Left lung (tissue), 14 donors: ENCODE results near the gene OR5T3. TPM values are rescaled to one million over a fixed set of nuclear protein-coding genes. Genes with fewer than 3 reads are reported as not detected.
"Not testable (repeated sequence)": the region's sequence is repeated elsewhere in the genome, so short reads cannot be mapped to it uniquely, and the experiment has no call there.

Experiments
- ATAC-seq: fragments of 200-7000 bp; cut with Tn5 transposase; one replicate; pipeline ENCODE4 v1.9.1; 2020; ENCODE audit warnings: moderate library complexity
- DNase-seq, 4 donors: peaks; one replicate each; pipeline ENCODE4 v3.0.0-alpha.2; 2013 to 2020
- H3K27ac ChIP-seq, 2 donors: fragments of 200-600 bp; sonication (generic) in 1 of 2; one replicate each; pipeline versions ENCODE4 v1.5.0 to v1.8.0; 2020 to 2021
- H3K27me3 ChIP-seq, 2 donors: fragments of 200-600 bp; sonication (generic) in 1 of 2; one replicate each; pipeline versions ENCODE4 v1.5.0 to v1.8.0; 2020 to 2021
- H3K36me3 ChIP-seq, 2 donors: fragments of 200-600 bp; sonication (generic) in 1 of 2; one replicate each; pipeline versions ENCODE4 v1.5.0 to v1.8.0; 2020 to 2021
- H3K4me1 ChIP-seq, 2 donors: fragments of 200-600 bp; one replicate each; pipeline ENCODE4 v1.8.0; 2021
- H3K4me3 ChIP-seq, 2 donors: fragments of 200-600 bp; sonication (generic) in 1 of 2; one replicate each; pipeline versions ENCODE4 v1.5.0 to v1.8.0; 2020 to 2021; ENCODE audit warnings: mild to moderate bottlenecking in 1 of 2
- H3K9me3 ChIP-seq, 2 donors: fragments of 200-600 bp; sonication (generic) in 1 of 2; one replicate each; pipeline versions ENCODE4 v1.5.0 to v1.8.0; 2020 to 2021
- intact Hi-C, 2 donors: fragments of 100-400 bp; cut with DNase I; formaldehyde crosslinking; loops; one replicate each; pipeline versions ENCODE4 v1.11.2 to v1.14.2; 2022
- long read RNA-seq, 12 donors: library from polyadenylated mRNA in 2 of 12; unstranded in 2 of 12; transcript quantifications; one replicate each; pipeline ENCODE4 v2.0.0 and lab custom pipeline, GENCODE V29; 2019 to 2026
- polyA plus RNA-seq, 6 donors: library from polyadenylated mRNA; unstranded; fragments of 120-200 nt; gene quantifications; one replicate each; pipeline ENCODE4 v1.2.1, GENCODE V29; 2013; ENCODE audit not compliant: insufficient read length in 6 of 6
- total RNA-seq, 2 donors: library from RNA; stranded (reverse); fragmentation: NEBNext Ultra II Directional; extraction: Animal tissue kit (Norgen Biotek cat#: 25700); gene quantifications; one replicate each; pipeline ENCODE4 v1.2.1, GENCODE V29; 2021
- TF ChIP-seq, protein P1 (sequence below), 2 donors: fragments of 200-600 bp; sonication (generic) in 1 of 2; IDR thresholded peaks; one replicate each; pipeline versions ENCODE4 v1.5.0 to v1.8.0; 2021; ENCODE audit warnings: antibody characterized with exemption in 2 of 2
- donor health status: DM: no; HTN: yes; CAD: no.
- donor health status: DM: no; HTN: no; CAD: no.

OR5T3 gene
- total RNA-seq (not detected), polyA plus RNA-seq (not detected)
- long read RNA-seq, donor 1, result 0 reads
- long read RNA-seq, donor 2, result 0 reads
- long read RNA-seq, donor 3, result 0 reads
- long read RNA-seq, donor 4, result 0 reads
- long read RNA-seq, donor 5, result 0 reads
- long read RNA-seq, donor 6, result 0 reads
- long read RNA-seq, donor 7, result 0 reads
- long read RNA-seq, donor 8, result 0 reads
- long read RNA-seq, donor 9, result 0 reads
- long read RNA-seq, donor 10, result 0 reads
- long read RNA-seq, donor 11, result 0 reads
- long read RNA-seq, donor 12, result 0 reads

- Histone ChIP-seq H3K4me3 (no peak within 1 kb of the TSS), H3K9me3 (peaks cover 0 to 9% of the 10 kb centered on the region in 2 donors), H3K4me1 (no peaks in the 10 kb centered on the region), H3K36me3 (no peaks in the 10 kb centered on the region), H3K27me3 (no peaks in the 10 kb centered on the region), H3K27ac (no peak within 1 kb of the TSS)
- intact Hi-C loops, result no loop called here
- TF ChIP-seq, protein P1, sequence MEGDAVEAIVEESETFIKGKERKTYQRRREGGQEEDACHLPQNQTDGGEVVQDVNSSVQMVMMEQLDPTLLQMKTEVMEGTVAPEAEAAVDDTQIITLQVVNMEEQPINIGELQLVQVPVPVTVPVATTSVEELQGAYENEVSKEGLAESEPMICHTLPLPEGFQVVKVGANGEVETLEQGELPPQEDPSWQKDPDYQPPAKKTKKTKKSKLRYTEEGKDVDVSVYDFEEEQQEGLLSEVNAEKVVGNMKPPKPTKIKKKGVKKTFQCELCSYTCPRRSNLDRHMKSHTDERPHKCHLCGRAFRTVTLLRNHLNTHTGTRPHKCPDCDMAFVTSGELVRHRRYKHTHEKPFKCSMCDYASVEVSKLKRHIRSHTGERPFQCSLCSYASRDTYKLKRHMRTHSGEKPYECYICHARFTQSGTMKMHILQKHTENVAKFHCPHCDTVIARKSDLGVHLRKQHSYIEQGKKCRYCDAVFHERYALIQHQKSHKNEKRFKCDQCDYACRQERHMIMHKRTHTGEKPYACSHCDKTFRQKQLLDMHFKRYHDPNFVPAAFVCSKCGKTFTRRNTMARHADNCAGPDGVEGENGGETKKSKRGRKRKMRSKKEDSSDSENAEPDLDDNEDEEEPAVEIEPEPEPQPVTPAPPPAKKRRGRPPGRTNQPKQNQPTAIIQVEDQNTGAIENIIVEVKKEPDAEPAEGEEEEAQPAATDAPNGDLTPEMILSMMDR (IDR thresholded peaks at IDR 0.05), result no peak
- no peak for ATAC-seq
- no peak for DNase-seq
These were observed at the start of gene OR5T3 for GRCh38 chr11:56251954-56252353. Gene OR5T3 (plus strand): TSS chr11:56252254. CDS start chr11:56252254, 0 bp downstream.

DNA sequence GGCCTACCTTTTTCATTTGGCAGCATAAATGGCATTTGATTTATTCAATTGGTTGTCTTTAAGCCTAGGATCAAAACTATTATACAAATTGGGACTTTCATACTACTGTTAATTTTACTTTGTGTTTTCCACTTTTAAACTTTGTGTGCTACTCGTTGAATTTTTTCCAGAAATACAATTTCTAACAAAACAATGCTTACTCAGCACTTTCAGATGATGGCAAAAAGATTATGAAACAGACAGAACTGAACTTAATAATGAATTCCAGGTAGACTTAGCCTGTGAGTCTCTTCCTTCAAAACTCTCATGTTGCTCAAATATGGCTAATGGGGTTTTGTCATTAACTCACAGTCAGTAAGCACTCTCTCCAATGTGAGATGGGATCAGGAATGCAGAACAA, 44.3 kb upstream of the OR5T3 start:
- intact Hi-C loops, result no loop called here
- H3K4me3 ChIP-seq, result no peak overlapping the region
- peaks cover 0 to 6% of the 10 kb centered on the region in 2 donors for H3K9me3 ChIP-seq
- TF ChIP-seq, protein P1 (IDR thresholded peaks at IDR 0.05), result no peak
- no peak overlapping the region for H3K27ac ChIP-seq
- H3K36me3 ChIP-seq, result no peaks in the 10 kb centered on the region
- H3K4me1 ChIP-seq, result no peaks in the 10 kb centered on the region
- H3K27me3 ChIP-seq, result no peaks in the 10 kb centered on the region
- ATAC-seq (no peak), DNase-seq (no peak)

- no peak overlapping the region for H3K4me3 ChIP-seq
- no peaks in the 10 kb centered on the region for H3K27me3 ChIP-seq
- H3K36me3 ChIP-seq, result no peaks in the 10 kb centered on the region
- no peaks in the 10 kb centered on the region for H3K4me1 ChIP-seq
- TF ChIP-seq, protein P1 (IDR thresholded peaks at IDR 0.05), result no peak
- intact Hi-C loops, result no loop called here
- no peak overlapping the region for H3K27ac ChIP-seq
- ATAC-seq, result no peak
- H3K9me3 ChIP-seq, result peaks cover 0 to 32% of the 10 kb centered on the region in 2 donors
- no peak for DNase-seq
These were observed 37.5 kb upstream of the OR5T3 start for GRCh38 chr11:56214537-56214936.

GRCh38 chr11:56219735-56220134, 32.3 kb upstream of the OR5T3 start:
- H3K27ac ChIP-seq, H3K36me3 ChIP-seq, H3K4me1 ChIP-seq, H3K4me3 ChIP-seq, DNase-seq, intact Hi-C loops, ATAC-seq, H3K27me3 ChIP-seq: not testable (repeated sequence)
- H3K9me3 ChIP-seq, result peaks cover 0 to 52% of the 10 kb centered on the region in 2 donors

- ATAC-seq, result no peak
These were observed 17.9 kb upstream of the OR5T3 start, which contains the start of gene OR5T2 for GRCh38 chr11:56234155-56234554. Gene OR5T2 (minus strand): TSS chr11:56234255. CDS start chr11:56233062, 1,193 bp downstream.

More at GRCh38 chr11:56234155-56234554, 17.9 kb upstream of the OR5T3 start, which contains the start of gene OR5T2:
- TF ChIP-seq, protein P1 (IDR thresholded peaks at IDR 0.05), result no peak
- intact Hi-C loops, result no loop called here
- H3K4me1 ChIP-seq, result no peaks in the 10 kb centered on the region
- H3K36me3 ChIP-seq, result no peaks in the 10 kb centered on the region
- DNase-seq, result no peak
- no peak within 1 kb of the TSS for H3K4me3 ChIP-seq
- peaks cover 0 to 13% of the 10 kb centered on the region in 2 donors for H3K9me3 ChIP-seq
- no peaks in the 10 kb centered on the region for H3K27me3 ChIP-seq
- H3K27ac ChIP-seq, result no peak within 1 kb of the TSS
